GM21381 (cell line): Measurements from ENCODE around the gene GRXCR2.
"Not testable (repeated sequence)": the region's sequence is repeated elsewhere in the genome, so short reads cannot be mapped to it uniquely, and the experiment has no call there.

ENCODE experiments used
- ATAC-seq: cut with Tn5 transposase; IDR thresholded peaks from one replicate; pipeline ENCODE4 v1.9.1; 2021; ENCODE audit warnings: mild to moderate bottlenecking, moderate library complexity; ENCODE audit not compliant: unreplicated experiment

GRXCR2 gene, protein sequence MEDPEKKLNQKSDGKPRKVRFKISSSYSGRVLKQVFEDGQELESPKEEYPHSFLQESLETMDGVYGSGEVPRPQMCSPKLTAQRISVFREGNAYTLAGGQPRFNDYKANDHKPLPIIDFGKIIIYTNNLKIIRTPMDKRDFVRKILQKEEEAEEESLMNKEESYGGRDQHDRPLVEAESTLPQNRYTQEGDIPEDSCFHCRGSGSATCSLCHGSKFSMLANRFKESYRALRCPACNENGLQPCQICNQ

DNA sequence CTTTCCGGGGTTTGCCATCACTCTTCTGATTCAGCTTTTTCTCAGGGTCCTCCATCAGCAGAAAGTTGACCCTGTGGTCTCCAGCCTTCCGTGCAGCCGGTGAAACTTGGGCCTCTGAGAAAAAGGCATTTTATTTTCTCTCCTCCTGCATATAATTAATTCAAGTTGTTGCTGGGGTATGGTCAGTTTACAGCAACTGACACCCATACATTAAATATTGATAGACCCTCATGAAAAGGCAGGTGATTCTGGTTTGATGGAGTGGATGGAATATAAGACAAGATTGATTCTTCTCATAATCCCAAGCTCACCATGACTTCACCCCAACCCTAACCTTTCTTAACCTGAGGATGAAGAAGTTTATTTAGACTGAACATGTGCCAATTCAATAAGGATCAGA is at the start of gene GRXCR2:
Gene GRXCR2 (minus strand): TSS at position 101 of the 400 bp plus-strand sequence. CDS start 46 bp downstream, at position 55.
- no peak for ATAC-seq

DNA sequence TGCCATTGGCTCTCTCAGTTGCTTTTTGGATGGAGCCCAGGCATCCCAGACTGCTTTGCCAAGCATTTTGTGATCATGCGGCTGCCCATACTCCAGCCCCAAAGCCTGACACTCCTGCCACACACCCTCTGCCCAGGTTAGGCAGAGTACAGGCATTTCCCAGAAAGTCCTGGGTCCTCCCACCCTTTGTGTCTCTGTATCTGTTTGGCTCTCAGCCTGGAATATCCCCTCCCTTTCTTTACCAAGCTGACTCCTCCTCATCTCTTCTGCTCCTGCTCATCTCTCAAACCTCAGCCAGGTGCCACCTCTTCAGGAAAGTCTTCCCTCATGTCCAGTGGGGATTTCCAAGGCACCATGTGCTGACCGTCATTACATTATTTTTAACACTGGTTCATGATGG is 49.2 kb upstream of the GRXCR2 start:
- no peak for ATAC-seq

DNA sequence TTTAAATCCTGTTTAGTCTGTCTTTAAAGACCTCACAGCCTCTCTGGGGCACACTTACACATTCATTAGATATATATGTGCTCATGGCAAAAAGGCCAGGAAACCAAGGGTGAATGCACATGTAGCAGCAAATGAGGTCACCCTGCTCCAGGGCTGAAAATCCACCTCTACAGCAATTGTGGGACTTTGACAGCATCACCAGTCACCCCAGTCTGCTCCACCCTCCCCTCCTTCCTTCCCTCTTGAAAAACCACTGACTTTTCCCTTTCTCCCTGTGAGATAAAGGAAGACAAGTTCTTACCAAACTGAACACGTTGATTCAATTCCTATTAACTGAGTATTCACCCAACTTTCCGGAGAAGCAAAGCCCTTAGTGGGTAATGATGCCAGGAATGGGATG is 48.4 kb upstream of the GRXCR2 start:
- no peak for ATAC-seq

DNA sequence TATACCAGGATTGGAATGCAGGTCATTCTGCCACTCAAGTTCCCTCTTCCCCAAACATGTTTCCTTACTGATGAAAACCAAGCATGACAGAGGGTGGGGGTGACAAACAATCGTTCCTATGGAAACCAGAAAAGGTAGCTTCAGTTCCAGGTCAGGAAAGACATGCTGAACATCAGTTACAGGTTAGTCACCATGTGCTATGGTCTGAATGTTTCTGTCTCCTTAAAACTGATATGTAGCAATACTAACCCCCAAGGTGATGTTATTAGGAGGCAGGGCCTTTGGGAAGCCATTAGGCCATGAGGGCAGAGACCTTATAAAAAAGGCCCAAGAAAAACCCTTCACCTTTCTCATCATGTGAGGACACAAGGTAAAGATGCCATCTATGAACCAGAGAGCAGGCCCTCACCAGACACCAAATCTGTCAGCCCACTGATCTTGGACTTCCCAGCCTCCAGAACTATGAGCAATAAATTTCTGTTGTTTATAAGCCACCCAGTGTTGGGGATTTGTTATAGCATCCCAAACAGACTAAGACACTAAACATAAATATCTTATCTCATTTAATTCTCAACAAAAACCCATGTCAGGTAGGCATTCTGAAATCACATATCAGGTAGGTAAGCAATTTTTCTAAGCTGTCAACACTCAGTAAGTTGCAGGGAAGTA is 47.9 kb upstream of the GRXCR2 start:
- no peak for ATAC-seq

DNA sequence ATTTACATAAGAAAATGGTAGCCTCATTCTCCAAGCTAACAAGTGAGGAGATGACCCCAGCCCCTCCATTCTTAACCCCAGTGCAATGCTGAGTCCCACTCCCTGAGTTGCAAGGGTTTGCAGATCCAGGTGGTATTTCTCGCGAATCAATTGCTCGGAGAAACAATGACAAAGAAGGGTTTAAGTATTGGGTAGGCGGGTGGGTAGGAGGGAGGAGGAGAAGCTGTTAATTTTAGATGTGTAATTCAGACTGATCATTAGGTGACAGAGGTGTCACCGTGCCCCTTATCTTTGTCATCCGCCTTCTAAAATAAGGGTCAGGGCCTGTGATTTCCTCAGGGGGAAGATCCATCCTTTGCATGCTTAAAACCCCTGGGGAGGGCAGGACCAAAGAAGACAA is 46.6 kb upstream of the GRXCR2 start:
- no peak for ATAC-seq

DNA sequence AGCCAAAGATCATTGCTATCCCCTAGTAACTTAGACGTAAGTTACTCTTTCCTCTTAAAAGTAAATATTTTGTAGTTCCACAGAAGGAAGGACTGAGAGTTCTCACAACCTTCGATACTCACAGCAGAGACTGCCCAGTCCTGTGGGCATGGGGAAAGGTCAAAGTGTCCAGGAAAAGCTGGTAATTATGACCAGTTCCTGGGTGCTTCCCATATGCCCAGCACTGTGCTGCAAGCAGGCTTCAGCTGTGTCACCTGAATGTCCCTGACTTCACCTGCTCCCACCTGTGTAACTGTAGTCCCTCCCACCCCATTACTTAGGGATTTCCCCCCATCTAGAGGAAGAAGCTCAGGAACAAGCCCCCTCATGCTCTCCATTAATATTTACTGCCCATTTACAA is 45.6 kb upstream of the GRXCR2 start:
- no peak for ATAC-seq

DNA sequence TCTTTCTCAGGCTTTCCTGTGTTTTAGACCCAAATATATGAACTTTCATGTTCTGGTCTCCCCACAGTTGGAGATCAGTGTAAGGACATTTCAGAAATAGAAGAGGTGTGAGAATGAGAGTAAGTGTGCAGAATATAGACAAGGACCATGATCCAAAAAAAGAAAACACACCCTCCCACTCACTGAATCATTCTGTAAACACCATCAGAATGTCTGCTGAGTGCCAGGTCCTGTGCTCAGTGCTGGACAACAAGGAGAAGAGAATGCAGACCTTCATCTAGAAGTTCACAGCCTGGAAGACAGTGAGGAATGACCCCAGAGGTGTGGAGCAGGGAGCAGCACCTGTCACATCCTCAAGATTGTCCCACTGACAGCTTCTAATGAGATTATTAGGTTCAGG is 44.5 kb upstream of the GRXCR2 start:
- no peak for ATAC-seq

DNA sequence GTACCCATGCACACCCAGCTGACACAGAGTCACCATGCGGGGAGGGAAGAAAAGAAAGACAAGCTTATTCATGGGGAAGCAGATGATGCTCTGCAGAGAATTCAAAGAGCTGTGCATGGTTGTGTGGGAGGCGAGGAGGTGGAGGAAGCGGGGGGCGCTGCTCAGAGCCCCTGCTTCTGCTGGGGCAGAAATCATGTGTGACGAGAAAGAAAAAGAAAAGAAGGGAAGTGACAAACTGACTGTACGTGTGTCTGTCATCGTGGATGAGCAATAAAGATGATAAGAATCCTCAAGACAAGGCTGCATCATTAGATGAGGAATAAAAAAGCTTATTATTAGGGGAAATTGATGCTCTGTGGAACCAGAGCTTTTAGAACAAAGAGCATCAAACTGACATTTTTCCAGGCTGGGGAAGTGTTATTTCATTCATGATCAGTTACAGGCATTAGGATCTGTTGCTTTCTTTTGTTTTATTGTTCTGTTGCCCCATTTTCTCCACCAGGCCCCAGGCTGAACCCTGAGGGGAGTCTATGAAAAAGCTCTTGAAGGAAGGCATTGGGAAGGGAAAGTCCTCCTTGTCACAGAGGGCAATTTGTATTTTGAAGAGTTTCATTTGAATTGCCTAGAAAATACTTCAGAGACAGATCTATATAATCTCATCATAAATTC is 43.3 kb upstream of the GRXCR2 start:
- no peak for ATAC-seq

DNA sequence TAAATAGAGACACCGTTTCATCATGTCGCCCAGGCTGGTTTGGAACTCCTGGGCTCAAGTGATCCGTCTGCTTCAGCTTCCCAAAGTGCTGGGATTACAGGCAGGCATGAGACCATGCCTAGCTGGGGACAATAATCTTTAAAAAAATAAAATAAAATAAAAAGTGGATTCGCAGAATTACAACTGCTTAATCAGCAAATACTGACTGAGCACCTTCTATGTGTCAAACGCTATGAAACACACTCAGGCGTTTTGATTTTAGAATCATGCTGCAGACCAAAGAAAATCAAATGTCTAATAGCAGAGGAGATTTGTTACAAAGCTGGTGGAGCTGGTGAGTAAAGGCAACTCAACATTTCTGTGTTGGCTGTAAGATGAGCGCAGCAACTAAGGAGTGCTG is 40.9 kb upstream of the GRXCR2 start:
- no peak for ATAC-seq

DNA sequence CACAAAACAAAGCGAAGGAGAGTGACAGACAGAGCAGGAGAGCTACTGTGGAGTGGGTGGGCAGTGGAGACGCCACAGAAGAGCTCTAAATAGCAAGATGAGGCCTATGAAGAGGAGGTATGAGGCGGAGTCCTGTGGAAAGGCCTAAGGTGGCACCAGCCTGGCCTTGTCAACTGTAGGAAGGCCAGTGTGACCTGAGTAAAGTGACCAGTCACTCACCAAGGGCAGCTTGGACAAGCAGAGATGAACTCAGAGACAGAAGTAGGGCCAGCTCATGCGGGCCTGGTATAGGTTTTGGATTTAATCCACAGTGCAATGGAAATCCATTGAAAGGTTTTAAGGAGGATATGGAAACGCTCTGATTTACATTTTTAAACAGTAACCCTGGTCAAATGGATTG is 39.8 kb upstream of the GRXCR2 start:
- ATAC-seq, result no peak

DNA sequence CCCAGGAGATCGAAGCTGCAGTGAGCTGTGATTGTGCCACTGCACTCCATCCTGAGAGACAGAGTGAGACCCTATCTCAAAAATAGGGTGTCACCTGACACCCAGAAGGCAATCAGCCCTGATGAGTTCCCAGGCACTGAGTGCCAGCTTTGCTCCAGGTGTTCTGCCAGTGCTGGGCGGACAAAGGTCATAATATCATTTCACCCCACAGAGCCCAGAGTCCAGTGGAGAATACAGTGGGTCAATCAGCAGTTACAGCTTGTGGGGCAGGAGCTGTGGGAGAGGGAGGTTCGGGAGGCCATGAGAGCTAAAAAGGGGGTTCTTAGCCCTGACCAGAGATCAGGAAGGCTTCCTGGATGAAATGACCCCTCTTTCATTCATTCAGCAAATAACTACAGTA is 39.2 kb upstream of the GRXCR2 start:
- no peak for ATAC-seq

DNA sequence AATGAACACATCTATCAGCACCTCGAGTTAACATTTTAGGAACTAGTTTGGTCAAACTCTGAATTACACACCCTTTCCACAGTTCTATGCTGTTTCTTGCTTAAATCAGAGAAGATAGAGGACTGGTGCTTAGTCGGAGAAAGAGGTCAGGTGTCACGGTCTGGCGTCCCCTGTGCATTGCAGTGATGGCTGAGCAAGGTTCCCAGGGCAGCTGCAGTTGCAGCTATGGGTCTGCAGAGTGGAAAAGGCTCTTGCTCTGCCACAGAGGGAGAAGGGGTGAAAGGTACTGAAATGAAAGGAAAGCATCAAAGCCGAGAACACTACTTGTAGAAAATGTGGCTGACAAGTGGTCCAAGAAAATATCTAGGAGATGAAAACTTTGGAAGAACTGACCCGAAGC is 38.4 kb upstream of the GRXCR2 start:
- no peak for ATAC-seq

DNA sequence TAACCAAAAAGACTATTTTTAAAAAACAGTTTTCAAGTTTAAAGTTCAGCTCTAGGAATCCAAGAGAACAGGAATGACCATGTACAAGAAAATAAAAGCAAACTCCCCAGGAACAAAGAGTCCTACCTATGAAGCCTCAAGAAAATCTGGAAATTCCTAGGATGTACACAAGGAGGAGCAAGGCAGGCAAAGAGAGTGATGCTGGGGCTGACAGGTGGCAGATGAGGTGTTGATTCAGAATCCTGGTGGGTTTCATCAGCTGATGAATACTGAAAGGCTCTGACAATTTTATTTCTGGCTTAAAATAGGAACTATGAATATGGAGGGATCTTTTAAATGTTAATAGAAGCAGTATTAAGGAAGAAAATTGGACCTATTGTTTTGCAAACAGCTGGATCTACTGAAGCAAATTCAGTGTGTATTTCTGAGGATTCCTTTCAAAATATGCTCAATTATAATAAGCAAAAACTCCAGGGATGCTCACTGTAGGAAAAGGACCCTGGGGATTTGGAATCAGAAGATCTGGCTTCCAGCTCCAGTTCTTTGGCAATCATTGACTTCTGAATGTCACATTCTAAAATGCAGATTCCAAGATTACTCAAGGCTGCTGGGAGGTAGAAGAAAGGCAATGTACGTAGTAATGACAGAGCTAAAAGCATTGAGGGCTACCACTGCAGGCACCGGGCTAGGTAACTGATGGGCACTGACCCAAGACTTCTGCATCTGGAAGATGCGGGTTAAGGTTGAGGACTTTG is 35.6 kb upstream of the GRXCR2 start:
- ATAC-seq, result no peak

DNA sequence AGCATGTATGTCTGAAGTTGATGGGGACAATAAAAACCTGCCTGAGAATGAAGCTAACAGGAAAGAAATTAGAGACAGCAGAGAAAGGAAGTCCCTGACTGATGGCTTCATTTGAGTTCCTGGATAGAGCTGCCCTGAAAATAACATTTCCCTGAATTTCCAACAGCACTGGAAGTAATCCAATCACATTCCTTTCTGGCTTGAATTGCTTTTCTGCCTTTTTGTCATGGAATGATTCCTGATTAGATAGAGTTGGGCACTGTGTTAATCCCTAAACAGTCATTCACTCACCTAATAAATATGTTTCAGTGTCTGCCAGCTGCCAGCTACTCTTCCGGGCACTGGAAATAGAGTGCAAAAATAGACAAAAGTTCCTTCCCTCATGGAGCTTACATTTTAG is 33.6 kb upstream of the GRXCR2 start:
- no peak for ATAC-seq

DNA sequence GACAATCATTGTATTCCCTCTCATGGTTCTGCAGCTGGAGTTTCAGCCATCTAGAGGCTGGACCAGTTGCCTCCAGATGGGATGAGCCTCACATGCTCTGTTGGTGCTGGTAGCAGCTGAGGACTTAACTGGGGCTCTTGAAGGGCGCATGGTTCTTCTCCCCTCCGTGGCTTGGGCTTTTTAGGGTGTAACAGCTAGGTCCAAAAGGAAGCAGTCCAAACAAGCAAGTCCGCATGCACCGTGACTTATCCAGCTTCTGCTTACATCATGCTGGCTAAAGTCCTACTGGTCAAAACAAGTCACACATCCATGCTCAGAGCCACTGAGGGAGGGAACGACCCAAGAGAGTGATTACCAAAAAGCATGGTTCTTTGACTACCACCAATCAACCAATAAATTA is 31.9 kb upstream of the GRXCR2 start:
- ATAC-seq, result no peak

DNA sequence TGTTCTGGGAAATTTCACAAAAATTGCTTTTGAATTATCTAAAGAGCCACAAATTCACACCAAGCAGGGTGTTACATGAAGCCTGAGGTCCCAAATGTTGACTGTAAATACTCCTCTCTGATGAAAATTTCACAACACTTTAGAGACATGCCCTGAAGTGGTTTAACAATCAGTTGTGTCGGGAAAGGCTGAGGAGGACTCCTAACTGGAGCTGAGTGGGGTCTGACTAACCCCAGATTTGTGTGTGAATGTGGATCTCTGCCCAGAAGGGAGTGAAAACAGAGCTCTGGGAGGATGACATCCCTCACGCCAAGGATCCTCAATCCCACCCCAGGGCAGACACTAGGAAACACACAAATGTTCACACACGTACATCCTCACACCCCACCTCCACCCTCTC is 31.1 kb upstream of the GRXCR2 start:
- ATAC-seq, result no peak

DNA sequence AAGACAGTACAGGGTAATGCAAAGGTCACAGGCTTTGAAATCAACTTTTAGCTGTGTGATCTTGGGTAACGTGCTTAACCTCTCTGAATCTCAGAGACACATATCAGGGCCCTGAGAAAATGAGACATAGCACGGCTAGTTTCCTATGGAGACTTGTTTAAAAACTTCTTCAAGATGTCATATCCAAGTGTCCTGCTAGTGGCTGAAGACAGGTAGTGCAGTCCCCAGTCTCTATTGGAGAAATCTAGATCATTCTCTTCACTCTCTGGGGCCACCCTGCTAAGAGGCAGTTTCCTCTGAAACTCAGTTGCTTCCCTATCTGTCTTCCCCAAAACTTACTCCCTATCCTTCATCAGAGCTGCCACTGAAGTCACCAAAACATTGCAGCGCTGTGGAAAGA is 30.3 kb upstream of the GRXCR2 start:
- peak; percentile 54 for ATAC-seq

DNA sequence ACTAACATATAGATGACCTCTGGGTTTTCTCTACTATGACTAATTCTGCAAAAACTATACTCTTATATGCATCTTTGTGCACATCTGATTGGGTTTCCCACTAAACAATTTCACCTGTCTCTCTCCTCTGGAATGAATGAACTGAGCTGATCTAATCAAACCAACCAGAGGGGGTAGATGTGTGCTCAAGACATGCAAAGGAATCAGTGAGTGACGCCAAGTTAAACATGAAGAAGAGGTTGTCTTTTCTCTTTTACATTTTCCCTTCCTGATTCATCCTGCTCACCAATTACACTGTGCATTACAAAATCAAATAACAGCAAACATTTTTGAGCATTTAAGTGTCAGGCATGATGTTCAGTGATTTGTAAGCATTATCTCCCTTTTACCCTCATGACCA is 29.6 kb upstream of the GRXCR2 start:
- no peak for ATAC-seq

DNA sequence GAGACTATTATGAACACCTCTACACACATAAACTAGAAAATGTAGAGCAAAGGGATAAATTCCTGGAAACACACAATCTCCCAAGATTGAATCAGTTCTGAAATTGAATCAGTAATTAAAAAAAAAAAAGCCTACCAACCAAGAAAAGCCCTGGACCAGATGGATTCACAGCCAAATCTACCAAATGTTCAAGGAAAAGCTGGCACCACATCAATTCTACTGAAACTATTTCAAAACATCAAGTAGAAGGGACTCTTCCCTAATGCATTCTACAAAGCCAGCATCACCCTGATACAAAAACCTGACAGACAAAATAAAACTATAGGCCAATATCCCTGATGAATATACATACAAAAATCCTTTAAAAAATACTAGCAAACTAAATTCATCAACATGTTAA is 25.4 kb upstream of the GRXCR2 start:
- ATAC-seq, result no peak

DNA sequence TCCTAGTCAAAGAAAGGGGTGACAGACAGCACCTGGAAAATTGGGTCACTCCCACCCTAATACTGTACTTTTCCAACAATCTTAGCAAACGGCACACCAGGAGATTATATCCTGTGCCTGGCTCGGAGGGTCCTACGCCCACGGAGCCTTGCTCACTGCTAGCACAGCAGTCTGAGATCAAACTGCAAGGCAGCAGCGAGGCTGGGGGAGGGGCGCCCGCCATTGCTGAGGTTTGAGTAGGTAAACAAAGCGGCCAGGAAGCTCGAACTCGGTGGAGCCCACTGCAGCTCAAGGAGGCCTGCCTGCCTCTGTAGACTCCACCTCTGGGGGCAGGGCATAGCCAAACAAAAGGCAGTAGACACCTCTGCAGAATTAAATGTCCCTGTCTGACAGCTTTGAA is 18.6 kb upstream of the GRXCR2 start:
- ATAC-seq, result not testable (repeated sequence)

DNA sequence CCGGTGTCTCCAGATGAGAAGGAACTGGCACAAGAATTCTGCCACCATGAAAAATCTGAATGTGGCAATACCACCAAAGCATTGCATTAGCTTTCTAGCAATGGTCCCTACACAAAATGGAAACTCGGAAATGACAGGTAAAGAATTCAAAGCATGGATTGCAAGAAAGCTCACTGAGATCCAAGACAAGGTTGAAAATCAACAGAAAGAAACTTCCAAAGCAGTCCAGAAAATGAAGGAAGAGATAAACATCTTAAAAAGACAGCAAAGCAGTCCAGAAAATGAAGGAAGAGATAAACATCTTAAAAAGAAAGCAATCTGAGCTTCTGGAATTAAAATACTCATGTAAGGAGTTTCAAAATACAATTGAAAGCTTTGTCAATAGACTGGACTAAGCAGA is 16.8 kb upstream of the GRXCR2 start:
- no peak for ATAC-seq
